Tongue (tissue), 2 donors: Measurements from ENCODE around the gene ZNF688. TPM values are rescaled to one million over a fixed set of nuclear protein-coding genes. Genes with fewer than 3 reads are reported as not detected.
"Not testable (repeated sequence)": the region's sequence is repeated elsewhere in the genome, so short reads cannot be mapped to it uniquely, and the experiment has no call there.

ENCODE experiments used
- DNase-seq: peaks from one replicate; pipeline ENCODE4 v3.0.0-alpha.2; 2015
- total RNA-seq: library from RNA; depleted of rRNA; stranded (reverse); fragments of >200 nt; gene quantifications from one replicate; pipeline ENCODE4 v1.2.3, GENCODE V29; 2014

The ZNF688 gene
- total RNA-seq, 1 donor from 2014 or later: 4.5 TPM

DNA sequence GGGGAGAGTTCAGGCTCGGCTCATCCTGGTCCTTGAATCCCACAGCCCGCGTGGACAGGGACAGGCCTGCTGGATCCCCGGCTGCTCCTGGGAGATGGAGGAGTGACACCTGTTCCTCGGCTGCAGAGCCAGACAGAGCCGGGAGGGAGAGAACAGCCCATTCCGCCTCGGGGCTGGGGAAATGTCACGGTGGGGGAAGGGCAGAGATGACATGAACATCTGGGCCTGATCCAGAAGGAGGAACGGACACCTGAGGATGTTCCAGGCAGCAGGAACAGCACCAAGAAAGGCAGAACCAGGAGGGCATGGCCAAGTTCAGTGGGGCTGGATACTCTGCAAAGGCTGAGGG, 15.4 kb downstream of the ZNF688 start:
- no peak for DNase-seq

DNA sequence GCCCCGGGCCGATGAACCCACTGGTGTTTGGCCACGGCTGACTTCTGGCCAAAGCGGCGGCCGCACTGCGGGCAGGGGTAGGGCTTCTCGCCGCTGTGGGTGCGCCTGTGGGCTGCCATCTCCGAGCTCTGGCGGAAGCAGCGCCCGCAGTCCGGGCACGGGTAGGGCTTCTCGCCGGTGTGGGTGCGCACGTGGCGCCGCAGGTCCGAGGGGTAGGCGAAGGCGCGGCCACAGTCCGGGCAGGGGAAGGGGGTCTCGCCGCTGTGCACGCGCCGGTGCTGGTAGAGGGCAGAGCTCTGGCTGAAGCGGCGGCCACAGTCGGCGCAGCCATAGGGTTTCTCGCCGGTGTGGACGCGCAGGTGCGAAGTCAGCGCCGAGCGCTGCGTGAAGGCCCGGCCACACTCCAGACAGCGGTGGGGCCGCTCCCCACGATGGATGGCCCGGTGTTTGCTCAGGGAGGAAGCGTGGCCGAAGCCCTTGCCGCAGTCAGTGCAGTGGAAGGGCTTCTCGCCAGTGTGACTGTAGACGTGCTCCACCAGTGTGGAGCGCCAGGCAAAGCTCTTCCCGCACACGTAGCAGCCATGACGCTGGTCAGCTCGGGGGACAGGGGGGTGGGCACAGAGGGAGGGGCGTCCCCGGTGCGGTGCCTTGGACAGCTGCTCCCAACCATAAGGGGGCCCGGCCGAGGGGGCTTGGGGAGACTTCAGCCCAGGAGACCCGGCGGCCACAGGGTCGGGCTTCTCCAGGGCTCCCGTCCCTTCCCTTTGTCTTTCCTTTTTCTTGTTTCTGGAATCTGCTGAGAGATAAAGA, 16.0 kb downstream of the ZNF688 start:
- DNase-seq: no peak

DNA sequence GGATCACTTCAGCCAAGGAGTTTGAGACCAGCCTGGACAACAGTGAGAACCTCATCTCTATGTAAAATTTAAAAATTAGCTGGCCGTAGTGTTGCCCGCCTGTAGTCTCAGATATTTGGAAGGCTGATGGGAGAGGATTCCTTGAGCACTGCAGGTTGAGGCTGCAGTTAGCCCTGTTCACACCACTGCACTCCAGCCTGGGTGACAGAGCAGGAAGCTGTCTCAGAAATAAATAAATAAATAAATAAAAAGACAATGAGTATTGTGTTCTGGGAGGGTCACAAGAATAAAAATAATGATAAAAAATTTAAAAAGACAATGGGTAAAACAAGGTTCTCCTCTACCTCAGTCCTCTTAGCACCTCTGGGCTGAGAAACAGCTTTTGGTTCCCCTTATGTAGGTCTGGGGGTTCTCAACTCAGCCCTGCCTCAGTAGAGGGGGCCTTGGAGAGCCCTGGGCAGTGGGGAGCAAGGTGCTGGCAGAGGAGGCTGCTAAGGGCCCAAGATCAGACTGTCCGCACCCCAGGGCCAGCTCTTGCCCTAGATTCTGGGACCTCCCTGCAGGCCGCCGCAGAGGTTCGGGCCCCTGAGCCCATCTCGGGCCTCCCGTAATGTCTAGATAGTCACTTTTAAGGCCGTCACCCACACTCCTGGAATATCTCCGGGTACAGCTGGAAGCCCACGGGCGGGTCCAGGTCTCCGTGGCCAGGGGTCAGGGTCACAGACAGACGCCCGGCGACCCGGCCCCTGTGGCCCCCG, 16.8 kb downstream of the ZNF688 start:
- no peak for DNase-seq

DNA sequence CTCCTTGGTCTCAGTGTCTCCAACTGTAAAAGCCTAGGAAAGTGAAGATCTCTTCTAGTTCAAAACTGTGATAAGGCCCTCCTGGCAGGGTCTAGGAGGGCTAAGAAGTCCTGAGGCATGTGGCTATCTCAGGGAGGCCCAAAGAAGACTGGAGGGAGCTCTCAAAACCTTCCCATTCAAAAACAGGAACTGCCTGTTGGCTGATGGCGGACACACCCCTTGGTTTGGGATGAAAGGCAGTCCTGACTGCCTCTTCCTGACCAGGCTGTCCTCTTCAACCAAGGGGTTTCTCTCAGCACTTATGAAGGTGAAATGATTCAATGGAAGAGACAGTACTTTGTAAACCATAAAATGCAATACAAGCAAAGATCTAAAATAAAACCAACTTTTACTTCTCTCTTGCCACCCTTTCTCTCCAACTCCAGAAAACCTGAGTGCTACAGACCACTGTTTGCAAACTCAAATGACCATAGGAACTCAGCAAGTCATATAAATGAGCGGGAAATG, 18.1 kb downstream of the ZNF688 start:
- no peak for DNase-seq

DNA sequence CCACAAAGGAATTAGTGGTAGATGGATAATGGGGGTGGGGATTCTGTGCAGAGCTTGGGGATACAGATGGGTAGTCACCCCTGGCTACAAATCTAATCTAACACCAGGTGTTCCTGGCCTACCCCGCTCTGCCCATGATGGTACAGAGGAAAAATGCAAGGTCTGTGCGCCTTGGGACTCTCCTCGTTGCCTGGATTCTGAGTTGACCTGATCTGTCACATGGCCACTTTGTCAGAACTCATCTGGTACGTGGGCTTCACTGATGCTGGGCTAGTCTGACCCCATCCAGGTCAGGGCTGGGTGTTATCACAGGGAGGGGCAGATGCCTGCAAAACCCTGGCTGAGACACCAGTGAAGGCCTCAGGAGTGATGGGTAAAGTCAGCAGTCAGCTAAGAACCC, 18.6 kb downstream of the ZNF688 start:
- DNase-seq: no peak

DNA sequence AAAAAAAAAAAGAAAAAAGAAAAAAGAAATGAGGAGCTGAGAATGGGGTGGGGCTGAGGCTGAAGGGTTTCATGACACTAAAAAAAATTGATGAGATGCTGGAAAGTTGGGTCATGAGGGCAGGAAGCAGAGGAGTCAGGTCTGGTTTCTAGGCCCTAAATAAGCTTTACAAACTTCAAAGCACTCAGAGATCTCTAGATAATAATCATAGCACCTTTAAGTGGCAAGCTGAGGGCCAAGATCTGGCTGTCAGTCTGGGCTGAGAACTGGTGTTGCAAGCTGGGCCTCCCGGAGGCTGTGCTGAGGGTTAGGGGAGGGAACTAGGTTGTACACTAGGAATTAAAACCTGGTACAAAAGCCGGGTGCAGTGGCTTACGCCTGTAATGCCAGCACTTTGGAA, 19.7 kb downstream of the ZNF688 start:
- no peak for DNase-seq

DNA sequence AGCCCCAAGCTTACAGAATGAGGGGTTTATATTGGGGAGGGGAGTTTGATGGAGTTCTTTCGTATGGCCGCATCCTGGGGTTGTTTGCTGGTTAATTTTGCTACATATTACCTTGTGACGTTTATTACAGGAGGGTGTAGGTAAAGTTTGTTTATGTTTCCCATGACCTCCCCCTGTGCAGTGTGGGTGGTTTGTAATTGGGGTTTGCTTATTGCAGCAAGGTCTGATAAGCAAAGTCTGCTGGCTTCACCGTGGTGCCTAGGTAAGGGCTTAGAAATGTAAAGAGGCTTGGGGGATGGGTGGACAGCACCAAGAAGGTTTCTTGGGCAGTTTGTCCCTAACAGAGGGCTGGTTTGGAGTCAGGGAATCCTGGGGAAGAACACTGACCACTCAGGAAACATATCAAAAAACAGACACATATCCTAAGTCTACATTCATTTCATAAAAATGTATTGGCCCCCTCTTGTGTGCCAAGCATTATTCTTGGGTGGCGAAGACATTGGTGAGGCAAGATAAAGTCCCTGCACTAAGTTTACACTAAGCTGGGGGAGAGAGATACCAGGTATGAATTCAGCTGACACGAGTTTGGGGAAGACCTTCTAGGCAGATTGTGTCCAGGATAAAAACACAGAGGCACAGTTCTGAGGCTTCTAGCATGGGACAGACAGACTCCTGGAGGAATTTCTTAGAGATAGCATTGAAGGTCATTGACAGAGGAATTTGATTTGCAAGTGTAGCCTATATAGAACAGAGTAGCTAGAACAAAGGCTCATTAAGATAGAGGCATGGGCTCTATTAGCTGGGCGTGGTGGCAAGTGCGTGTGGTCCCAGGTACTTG, 22.9 kb downstream of the ZNF688 start:
- no peak for DNase-seq

DNA sequence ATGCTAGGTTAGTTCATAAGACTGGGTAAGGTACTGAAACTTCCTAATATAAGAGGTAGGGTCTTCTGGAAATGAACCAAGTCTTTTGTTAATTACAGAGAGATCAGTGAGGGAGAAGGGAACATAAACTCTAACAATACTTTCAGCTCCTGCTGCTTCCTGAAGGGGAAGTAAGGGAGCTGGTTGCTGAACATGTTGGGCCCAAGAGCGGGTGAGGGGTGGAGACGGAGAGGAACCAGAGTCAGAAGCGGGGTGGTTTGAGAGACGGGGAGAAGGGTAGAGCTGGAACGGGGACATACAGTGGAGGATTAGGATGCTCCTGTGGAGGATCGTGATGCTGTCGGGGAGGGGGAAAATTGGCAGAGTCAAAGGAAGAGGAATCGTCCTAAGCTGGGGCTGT, 25.4 kb downstream of the ZNF688 start:
- DNase-seq: no peak

DNA sequence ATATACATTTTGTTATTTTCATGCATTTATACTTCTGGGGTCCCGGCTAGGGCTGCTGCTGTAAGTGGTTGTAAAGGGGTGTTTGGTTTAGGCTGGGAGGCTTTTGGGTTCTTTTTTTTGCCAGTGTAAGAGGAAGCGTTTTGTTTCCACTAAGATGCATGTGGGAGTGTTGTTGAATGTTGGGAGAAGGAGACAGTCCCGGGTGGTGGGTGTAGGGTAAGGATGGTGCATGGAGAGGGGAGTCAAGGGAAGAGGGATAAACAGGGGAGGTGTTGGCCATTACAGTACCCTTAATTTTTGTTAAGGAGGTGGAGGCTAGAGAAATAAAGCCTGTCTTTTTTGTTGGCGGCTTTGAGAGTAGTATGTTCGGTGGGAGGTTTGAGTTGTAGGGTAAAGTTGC, 28.4 kb downstream of the ZNF688 start:
- no peak for DNase-seq

DNA sequence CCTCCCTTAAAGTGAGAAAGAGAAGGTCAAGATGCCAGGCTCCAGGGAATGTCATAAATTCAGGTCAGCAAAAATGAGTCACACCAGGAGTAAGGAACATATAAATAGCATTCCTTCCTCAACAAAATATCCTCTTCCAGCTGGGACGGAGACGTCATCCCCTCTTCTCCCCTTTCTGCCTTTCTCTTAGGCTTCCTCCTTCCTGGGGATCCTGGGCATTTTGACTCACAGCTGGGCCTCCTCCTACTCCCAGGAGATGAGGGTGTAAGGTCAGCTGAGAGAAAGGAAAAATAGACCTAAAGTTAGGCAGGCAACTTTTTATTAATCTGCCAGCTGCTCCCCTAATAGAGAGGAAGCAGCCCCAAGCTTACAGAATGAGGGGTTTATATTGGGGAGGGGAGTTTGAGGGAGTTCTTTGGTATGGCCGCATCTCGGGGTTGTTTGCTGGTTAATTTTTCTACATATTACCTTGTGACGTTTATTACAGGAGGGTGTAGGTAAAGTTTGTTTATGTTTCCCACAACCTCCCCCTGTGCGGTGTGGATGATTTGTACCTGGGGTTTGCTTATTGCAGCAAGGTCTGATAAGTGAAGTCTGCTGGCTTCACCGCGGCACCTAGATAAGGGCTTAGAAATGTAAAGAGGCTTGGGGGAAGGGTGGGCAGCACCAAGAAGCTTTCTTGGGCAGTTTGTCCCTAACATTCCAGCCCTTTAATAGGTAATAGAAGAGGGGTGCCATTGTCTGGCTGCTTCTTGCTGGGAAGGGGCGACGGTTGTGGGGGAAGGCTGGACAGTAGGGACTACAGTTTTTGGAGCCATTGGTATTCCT, 29.8 kb downstream of the ZNF688 start:
- no peak for DNase-seq

DNA sequence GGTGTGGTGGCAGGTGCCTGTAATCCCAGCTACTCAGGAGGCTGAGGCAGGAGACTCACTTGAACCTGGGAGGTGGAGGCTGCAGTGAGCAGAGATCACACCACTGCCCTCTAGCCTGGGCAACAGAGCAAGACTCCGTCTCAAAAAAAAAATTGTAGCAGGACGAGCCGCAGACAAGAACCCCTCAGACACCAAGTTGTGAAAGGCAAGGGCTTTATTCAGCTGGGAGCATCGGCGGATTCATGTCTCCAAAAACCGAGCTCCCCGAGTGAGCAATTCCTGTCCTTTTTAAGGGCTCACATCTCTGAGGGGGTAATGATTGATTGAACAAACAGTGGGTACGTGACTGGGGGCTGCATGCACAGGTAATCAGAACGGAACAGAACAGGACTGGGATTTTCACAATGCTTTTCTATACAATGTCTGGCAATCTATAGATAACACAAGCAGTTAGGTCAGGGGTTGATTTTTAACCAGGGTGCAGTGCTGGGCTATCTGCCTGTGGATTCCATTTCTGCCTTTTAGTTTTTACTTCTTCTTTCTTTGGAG, 30.5 kb downstream of the ZNF688 start:
- not testable (repeated sequence) for DNase-seq

DNA sequence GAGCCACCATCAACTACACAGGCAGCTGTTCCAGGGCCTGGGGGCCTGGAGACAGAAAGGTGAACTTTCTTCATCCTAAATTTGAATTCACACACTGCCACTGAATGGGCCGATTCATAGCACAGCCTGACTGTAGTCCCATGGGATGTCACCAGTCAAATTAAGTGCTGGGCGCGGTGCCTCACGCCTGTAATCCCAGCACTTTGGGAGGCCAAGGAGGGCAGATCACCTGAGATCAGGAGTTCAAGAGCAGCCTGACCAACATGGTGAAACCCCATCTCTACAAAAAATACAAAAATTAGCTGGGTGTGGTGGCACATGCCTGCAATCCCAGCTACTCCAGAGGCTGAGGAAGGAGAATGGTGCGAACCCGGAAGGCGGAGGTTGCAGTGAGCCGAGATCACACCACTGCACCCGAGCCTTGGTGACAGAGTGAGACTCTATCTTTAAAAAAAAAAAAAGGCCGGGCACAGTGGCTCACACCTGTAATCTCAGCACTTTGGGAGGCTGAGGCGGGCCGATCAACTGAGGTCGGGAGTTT, 31.5 kb downstream of the ZNF688 start:
- DNase-seq: not testable (repeated sequence)

DNA sequence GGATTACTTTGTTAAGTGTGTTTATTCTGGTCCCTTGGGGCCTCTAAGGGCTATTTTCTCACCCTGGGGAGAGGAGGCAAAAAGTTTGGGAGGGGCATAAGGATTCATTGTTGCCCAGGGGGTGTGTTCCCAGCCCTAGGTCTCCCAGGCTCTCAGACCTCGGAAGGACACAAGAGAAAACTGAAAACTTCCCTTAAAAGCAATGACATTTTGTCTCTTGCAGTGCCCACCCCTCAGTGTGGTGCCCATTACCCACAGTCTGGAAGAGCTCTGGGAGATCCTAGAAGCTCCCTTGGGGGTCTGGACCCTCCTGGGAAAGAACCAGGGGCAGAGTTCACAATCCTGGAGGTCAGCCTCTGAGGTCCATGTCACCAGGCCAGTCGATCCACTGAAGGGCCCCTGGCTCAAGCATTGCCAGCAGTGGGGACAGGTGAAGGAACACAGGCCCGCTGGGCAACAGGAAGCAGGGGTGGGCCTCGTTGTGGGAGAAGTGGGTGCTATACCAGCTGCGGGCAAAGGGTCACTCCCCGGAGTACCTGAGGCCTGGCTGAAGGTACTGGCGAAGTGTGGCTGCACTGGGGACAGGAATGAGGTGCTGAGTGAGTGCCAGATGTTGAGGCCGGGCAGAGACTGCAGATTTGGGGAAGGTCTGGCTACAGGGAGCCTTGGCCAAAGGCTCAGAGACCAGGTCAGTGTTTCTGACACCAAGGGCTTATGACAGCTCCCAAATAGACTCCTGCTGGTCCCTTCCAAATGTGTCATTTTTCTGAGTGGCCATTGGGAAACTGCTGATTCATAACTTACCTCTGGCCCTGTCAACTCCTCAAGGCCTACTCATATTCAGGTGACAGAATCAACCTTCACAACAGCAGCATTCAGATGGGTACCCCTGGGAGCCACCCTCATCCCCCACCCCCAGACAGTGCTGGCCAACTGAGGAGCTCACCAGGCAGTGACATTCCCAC, 32.2 kb downstream of the ZNF688 start:
- no peak for DNase-seq

DNA sequence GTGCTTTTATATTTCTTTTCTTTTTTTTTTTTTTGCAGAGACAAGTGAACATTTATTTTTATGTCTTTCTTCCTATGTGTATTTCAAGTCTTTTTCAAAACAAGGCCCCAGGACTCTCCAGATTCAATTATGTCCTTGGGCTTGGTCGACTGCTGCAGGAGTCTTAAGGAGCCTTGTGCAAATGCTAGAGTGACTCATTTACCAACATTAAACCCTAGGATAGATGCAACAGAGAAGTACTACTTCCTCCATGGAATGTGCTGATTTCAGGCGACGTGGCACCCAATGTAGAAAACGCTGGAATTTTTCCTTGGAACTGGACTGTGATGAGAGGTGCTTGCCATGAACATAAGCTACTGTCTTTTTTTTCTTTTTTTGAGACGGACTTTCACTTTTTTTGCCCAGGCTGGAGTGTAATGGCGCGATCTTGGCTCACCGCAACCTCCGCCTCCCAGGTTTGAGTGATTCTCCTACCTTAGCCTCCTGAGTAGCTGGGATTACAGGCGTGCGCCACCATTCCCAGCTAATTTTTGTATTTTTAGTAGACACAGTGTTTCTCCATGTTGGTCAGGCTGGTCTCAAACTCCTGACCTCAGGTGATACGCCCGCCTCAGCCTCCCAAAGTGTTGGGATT, 35.0 kb downstream of the ZNF688 start:
- DNase-seq: not testable (repeated sequence)

DNA sequence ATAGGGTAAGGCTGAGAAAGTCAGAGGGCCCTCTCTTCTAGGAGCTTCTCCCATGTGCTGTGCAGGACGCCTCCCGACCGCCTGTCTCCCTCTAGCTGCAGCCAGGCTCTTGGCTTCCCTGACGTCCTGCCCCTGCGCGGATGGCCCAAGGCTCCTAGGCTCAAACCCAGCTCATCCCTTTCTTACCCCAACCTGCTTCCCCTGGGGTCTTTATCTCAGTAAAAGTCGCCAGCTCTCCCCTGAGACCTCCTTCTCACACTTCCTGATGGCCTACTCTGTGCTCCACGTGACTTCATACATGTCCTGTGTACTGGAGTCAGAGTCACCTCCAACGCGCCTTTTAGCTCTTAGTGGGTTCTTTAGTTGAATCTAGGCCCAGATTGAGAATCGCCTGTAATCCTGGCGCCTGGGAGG, 35.7 kb downstream of the ZNF688 start:
- DNase-seq: peak; percentile 87

DNA sequence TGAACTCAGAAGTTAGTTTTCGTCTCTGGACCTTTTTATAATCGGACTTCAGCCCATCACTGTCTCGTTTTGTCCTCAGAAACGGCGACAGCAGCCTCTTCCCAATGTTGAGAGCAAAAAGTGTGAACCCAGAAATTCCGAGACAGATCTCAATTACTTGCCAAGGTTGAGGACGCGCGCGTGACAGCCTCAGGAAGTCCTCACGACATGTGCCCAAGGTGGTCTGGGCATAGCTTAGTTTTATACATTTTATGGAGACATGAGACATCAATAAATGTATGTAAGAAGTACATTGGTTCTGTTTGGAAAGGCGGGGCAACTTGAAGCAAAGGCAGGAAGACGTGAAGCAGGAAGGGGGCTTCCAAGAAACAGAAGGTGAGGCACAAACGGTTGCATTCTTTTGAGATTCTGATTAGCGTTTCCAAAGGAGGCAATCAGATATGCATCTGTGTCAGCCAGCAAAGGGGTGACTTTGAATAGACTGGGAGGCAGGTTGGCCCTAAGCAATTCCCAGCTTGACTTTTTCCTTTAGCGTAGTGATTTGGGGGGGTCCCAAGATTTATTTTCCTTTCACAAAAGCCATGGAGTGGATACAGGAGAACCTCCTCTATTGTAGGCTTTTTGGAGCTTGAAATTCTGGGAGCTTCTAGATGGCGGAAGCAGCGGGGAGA, 36.3 kb downstream of the ZNF688 start:
- no peak for DNase-seq

DNA sequence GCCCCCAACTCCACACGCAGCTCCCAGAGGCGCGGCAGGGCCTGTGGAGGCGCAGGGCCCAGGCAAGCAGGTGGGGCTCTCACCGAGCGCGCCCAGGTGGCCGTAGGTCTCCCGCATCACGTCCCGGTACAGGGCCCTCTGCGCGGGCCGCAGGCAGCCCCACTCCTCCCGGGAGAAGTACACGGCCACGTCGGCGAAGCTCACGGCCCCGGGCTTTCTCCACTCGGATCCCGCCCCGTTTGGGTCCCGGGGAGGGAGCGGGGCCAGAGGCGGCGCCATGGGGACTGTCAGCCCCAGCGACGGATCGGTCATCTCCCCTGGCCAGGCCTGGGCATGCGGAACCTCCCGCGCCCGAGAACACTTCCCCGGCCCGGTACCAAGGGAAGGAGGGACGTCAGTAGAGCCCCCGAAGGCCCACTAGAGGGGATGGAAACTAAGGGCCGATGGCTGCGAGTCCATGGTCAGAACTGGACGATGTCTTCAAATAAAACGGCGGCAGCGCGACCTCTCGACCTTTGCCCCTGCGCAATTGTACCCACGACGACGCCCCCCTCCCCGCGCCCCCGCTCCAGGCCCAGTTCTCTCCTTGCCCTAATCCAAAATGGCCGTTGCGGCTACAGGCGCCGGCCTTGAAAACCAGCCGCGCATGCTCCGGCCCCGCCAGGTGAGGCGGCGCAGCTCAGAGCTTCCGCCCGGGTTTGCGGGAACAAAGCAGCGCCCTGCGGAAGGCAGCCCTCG, 37.0 kb downstream of the ZNF688 start, which contains the start of gene ZNF747:
Gene ZNF747 (minus strand): TSS at position 491 of the 738 bp plus-strand sequence. CDS start 179 bp downstream, at position 312.
- DNase-seq: peak; percentile 97
